ENCODE data around the gene KLHL7.

The KLHL7 gene

DNA sequence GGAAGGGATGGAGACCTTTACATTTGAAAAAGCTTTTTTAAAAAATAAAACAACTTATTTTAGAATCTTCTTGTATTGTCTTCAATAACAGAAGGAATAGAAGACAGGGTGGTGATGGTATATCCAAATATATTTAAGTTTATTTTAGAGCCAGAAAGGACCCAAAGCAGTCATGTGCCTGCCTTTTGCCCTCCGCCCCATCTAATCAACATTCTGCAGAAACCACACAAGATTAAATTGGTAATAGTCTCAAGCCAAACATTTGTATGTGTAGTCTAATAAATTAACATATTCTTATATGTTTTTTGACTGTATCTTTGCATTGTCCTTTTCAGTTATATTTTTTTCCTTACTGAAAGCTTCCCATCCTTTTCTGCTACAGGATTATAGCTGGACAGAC is 59.7 kb downstream of the KLHL7 start:
- no peaks in the 10 kb centered on the region for H3K79me2 ChIP-seq (ENCODE audit: insufficient read depth, low read length)
- H3K9me2 ChIP-seq (ENCODE audit: low read depth, low read length) = no peaks in the 10 kb centered on the region
- H3K9me3 ChIP-seq (ENCODE audit: low read length) = no peaks in the 10 kb centered on the region
- no peaks in the 10 kb centered on the region for H3F3A ChIP-seq (ENCODE audit: insufficient read depth, low read length)
- no peaks in the 10 kb centered on the region for H3K36me3 ChIP-seq (ENCODE audit: insufficient read depth, low read length)
- no peaks in the 10 kb centered on the region for H4K20me1 ChIP-seq (ENCODE audit: insufficient read depth, low read length)
- TF ChIP-seq EZH2 (IDR thresholded peaks at IDR 0.05; ENCODE audit: borderline replicate concordance, low read length) = no peak
- TF ChIP-seq, protein P1, sequence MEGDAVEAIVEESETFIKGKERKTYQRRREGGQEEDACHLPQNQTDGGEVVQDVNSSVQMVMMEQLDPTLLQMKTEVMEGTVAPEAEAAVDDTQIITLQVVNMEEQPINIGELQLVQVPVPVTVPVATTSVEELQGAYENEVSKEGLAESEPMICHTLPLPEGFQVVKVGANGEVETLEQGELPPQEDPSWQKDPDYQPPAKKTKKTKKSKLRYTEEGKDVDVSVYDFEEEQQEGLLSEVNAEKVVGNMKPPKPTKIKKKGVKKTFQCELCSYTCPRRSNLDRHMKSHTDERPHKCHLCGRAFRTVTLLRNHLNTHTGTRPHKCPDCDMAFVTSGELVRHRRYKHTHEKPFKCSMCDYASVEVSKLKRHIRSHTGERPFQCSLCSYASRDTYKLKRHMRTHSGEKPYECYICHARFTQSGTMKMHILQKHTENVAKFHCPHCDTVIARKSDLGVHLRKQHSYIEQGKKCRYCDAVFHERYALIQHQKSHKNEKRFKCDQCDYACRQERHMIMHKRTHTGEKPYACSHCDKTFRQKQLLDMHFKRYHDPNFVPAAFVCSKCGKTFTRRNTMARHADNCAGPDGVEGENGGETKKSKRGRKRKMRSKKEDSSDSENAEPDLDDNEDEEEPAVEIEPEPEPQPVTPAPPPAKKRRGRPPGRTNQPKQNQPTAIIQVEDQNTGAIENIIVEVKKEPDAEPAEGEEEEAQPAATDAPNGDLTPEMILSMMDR (IDR thresholded peaks at IDR 0.05; ENCODE audit: low read length) = no peak
- H3K27me3 ChIP-seq (ENCODE audit: insufficient read depth, low read length) = no peaks in the 10 kb centered on the region
- no peaks in the 10 kb centered on the region for H3K4me1 ChIP-seq (ENCODE audit: insufficient read depth, low read length, severe bottlenecking)
- H3K9ac ChIP-seq (ENCODE audit: low read length) = no peak overlapping the region
- H3K4me2 ChIP-seq (ENCODE audit: low read length) = no peak overlapping the region
- H3K4me3 ChIP-seq (ENCODE audit: low read depth, low read length, poor library complexity, severe bottlenecking) = no peak overlapping the region
- no peak overlapping the region for H2AFZ ChIP-seq (ENCODE audit: low read length)
- no peak overlapping the region for H3K27ac ChIP-seq (ENCODE audit: low read depth, low read length, poor library complexity, severe bottlenecking)

DNA sequence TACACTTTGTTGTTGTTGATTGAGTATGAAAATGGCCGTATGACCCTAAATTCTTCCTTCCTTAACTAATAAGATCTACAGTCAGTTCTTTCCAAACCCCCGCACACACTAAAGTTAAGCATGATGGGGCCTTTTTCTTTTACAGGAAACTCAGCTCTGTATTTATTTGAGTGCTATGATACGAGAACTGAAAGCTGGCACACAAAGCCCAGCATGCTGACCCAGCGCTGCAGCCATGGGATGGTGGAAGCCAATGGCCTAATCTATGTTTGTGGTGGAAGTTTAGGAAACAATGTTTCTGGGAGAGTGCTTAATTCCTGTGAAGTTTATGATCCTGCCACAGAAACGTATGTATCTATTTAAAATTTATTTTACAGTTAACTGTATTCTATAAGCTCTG is 62.1 kb downstream of the KLHL7 start:
- H3K4me1 ChIP-seq (ENCODE audit: insufficient read depth, low read length, severe bottlenecking) = no peaks in the 10 kb centered on the region
- H2AFZ ChIP-seq (ENCODE audit: low read length) = no peak overlapping the region

DNA sequence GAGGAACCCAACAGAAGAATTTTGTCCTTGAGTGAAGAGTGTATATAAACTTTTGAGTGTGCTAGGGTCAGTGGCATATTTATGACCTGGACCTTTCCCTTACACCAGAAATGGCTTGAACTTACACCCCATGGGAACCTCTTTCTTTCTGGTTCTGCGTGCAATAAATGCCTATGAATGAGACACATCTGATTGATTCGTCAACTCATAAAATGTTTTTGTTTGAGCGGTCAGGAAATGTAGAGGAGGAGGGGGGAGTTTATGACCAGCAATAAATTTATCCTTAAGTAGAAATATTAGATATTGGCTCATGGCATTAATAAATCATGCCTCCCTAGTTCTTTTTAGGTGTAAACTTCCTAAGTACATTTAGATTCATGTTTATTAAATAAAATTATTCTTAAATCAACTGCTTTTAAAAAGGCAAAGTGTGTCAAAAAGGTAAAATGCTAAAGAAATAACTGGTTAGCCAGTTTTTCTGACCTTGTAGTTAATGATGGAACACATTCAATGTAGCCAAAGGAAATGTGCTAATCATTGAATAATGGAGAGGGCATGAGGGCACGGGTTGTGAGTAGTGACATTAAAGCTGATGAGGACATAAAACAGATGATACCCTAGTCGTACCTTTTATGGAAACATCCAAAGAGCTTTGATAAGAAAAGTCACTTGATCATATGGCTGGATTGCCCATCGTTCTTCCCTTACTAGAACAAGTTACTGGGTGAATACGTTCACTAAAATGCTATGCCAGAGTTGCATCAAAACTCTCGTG is 62.7 kb downstream of the KLHL7 start:
- Histone ChIP-seq H3K9ac (ENCODE audit: low read length) (no peak overlapping the region), H2AFZ (ENCODE audit: low read length) (no peak overlapping the region), H3K9me3 (ENCODE audit: low read length) (no peaks in the 10 kb centered on the region), H3K4me2 (ENCODE audit: low read length) (no peak overlapping the region), H3K4me3 (ENCODE audit: low read depth, low read length, poor library complexity, severe bottlenecking) (no peak overlapping the region), H3K79me2 (ENCODE audit: insufficient read depth, low read length) (no peaks in the 10 kb centered on the region), H3K36me3 (ENCODE audit: insufficient read depth, low read length) (no peaks in the 10 kb centered on the region), H3F3A (ENCODE audit: insufficient read depth, low read length) (no peaks in the 10 kb centered on the region), H3K27ac (ENCODE audit: low read depth, low read length, poor library complexity, severe bottlenecking) (no peak overlapping the region), H4K20me1 (ENCODE audit: insufficient read depth, low read length) (no peaks in the 10 kb centered on the region), H3K4me1 (ENCODE audit: insufficient read depth, low read length, severe bottlenecking) (no peaks in the 10 kb centered on the region), H3K27me3 (ENCODE audit: insufficient read depth, low read length) (no peaks in the 10 kb centered on the region), H3K9me2 (ENCODE audit: low read depth, low read length) (no peaks in the 10 kb centered on the region)
- no peak for TF ChIP-seq EZH2 (IDR thresholded peaks at IDR 0.05; ENCODE audit: borderline replicate concordance, low read length)
- TF ChIP-seq, protein P1 (IDR thresholded peaks at IDR 0.05; ENCODE audit: low read length) = no peak

More for the DNA sequence above, 62.1 kb downstream of the KLHL7 start:
- H3K79me2 ChIP-seq (ENCODE audit: insufficient read depth, low read length) = no peaks in the 10 kb centered on the region
- H4K20me1 ChIP-seq (ENCODE audit: insufficient read depth, low read length) = no peaks in the 10 kb centered on the region
- H3F3A ChIP-seq (ENCODE audit: insufficient read depth, low read length) = no peaks in the 10 kb centered on the region
- no peaks in the 10 kb centered on the region for H3K36me3 ChIP-seq (ENCODE audit: insufficient read depth, low read length)
- H3K9ac ChIP-seq (ENCODE audit: low read length) = no peak overlapping the region
- no peaks in the 10 kb centered on the region for H3K27me3 ChIP-seq (ENCODE audit: insufficient read depth, low read length)
- TF ChIP-seq, protein P1 (IDR thresholded peaks at IDR 0.05; ENCODE audit: low read length) = no peak
- TF ChIP-seq EZH2 (IDR thresholded peaks at IDR 0.05; ENCODE audit: borderline replicate concordance, low read length) = no peak
- no peaks in the 10 kb centered on the region for H3K9me3 ChIP-seq (ENCODE audit: low read length)
- H3K4me3 ChIP-seq (ENCODE audit: low read depth, low read length, poor library complexity, severe bottlenecking) = no peak overlapping the region
- no peaks in the 10 kb centered on the region for H3K9me2 ChIP-seq (ENCODE audit: low read depth, low read length)
- H3K4me2 ChIP-seq (ENCODE audit: low read length) = no peak overlapping the region
- no peak overlapping the region for H3K27ac ChIP-seq (ENCODE audit: low read depth, low read length, poor library complexity, severe bottlenecking)

Data from OCI-LY1 (cell line).